ENCODE measurements around the gene NAV2.

Gene NAV2

DNA sequence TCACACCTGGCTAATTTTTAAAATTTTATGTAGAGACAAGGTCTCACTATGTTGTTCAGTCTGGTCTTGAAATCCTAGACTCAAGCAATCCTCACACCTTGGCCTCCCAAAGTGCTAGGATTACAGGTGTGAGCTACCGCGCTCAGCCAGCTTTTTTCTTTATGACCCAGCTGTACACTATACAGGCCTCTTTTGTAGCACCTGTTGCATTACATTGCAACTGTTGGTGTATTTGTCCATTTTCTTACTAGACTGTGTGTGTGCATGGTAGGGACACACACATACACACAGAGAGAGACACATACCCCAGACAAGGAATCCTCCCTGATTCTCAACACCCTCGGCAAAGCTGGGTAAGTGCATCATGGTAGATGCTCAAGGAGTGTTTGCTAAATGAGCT lies 61.7 kb downstream of the NAV2 start:
- no peak for TF ChIP-seq RARB (CRISPR knock-in tag; IDR thresholded peaks at IDR 0.05)
- TF ChIP-seq TOX (CRISPR knock-in tag; IDR thresholded peaks at IDR 0.05; ENCODE audit: borderline replicate concordance), result no peak
- TF ChIP-seq, protein P1, sequence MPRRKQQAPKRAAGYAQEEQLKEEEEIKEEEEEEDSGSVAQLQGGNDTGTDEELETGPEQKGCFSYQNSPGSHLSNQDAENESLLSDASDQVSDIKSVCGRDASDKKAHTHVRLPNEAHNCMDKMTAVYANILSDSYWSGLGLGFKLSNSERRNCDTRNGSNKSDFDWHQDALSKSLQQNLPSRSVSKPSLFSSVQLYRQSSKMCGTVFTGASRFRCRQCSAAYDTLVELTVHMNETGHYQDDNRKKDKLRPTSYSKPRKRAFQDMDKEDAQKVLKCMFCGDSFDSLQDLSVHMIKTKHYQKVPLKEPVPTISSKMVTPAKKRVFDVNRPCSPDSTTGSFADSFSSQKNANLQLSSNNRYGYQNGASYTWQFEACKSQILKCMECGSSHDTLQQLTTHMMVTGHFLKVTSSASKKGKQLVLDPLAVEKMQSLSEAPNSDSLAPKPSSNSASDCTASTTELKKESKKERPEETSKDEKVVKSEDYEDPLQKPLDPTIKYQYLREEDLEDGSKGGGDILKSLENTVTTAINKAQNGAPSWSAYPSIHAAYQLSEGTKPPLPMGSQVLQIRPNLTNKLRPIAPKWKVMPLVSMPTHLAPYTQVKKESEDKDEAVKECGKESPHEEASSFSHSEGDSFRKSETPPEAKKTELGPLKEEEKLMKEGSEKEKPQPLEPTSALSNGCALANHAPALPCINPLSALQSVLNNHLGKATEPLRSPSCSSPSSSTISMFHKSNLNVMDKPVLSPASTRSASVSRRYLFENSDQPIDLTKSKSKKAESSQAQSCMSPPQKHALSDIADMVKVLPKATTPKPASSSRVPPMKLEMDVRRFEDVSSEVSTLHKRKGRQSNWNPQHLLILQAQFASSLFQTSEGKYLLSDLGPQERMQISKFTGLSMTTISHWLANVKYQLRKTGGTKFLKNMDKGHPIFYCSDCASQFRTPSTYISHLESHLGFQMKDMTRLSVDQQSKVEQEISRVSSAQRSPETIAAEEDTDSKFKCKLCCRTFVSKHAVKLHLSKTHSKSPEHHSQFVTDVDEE (CRISPR knock-in tag; IDR thresholded peaks at IDR 0.05), result no peak
- TF ChIP-seq, protein P2, sequence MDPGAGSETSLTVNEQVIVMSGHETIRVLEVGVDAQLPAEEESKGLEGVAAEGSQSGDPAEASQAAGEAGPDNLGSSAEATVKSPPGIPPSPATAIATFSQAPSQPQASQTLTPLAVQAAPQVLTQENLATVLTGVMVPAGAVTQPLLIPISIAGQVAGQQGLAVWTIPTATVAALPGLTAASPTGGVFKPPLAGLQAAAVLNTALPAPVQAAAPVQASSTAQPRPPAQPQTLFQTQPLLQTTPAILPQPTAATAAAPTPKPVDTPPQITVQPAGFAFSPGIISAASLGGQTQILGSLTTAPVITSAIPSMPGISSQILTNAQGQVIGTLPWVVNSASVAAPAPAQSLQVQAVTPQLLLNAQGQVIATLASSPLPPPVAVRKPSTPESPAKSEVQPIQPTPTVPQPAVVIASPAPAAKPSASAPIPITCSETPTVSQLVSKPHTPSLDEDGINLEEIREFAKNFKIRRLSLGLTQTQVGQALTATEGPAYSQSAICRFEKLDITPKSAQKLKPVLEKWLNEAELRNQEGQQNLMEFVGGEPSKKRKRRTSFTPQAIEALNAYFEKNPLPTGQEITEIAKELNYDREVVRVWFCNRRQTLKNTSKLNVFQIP (CRISPR knock-in tag; IDR thresholded peaks at IDR 0.05; ENCODE audit: borderline replicate concordance, low read depth), result no peak
- no peak for TF ChIP-seq PPARA (CRISPR knock-in tag; IDR thresholded peaks at IDR 0.05; ENCODE audit: borderline replicate concordance)
- no peak for TF ChIP-seq ZFP3 (CRISPR knock-in tag; IDR thresholded peaks at IDR 0.05)
- TF ChIP-seq ISL1 (CRISPR knock-in tag; IDR thresholded peaks at IDR 0.05), result no peak
- TF ChIP-seq ZNF8 (CRISPR knock-in tag; IDR thresholded peaks at IDR 0.05), result no peak
- no peak for TF ChIP-seq ARNTL (CRISPR knock-in tag; IDR thresholded peaks at IDR 0.05; ENCODE audit: borderline replicate concordance, low read depth)
- no peak for TF ChIP-seq ZNF565 (CRISPR knock-in tag; conservative IDR thresholded peaks at IDR 0.05; ENCODE audit: low read depth)
- no peak for ATAC-seq

GRCh38 chr11:19774817-19775580 lies 62.4 kb downstream of the NAV2 start:
- TF ChIP-seq OSR1 (CRISPR knock-in tag; IDR thresholded peaks at IDR 0.05) (no peak), BACH2 (CRISPR knock-in tag; IDR thresholded peaks at IDR 0.05; ENCODE audit: borderline replicate concordance) (no peak), PPARA (CRISPR knock-in tag; IDR thresholded peaks at IDR 0.05; ENCODE audit: borderline replicate concordance) (no peak), ARNTL (CRISPR knock-in tag; IDR thresholded peaks at IDR 0.05; ENCODE audit: borderline replicate concordance, low read depth) (no peak), RARB (CRISPR knock-in tag; IDR thresholded peaks at IDR 0.05) (no peak), PATZ1 (CRISPR knock-in tag; IDR thresholded peaks at IDR 0.05; ENCODE audit: borderline replicate concordance) (no peak), ZNF8 (CRISPR knock-in tag; IDR thresholded peaks at IDR 0.05) (no peak), ZC3H10 (CRISPR knock-in tag; IDR thresholded peaks at IDR 0.05) (no peak), CSRNP3 (CRISPR knock-in tag; IDR thresholded peaks at IDR 0.05) (no peak), ISL1 (CRISPR knock-in tag; IDR thresholded peaks at IDR 0.05) (no peak), ZNF565 (CRISPR knock-in tag; conservative IDR thresholded peaks at IDR 0.05; ENCODE audit: low read depth) (no peak), SNAI2 (CRISPR knock-in tag; IDR thresholded peaks at IDR 0.05) (no peak), ZNF70 (CRISPR knock-in tag; IDR thresholded peaks at IDR 0.05) (no peak), GLIS3 (CRISPR knock-in tag; IDR thresholded peaks at IDR 0.05) (no peak), ZFP30 (CRISPR knock-in tag; IDR thresholded peaks at IDR 0.05) (no peak)
- TF ChIP-seq, protein P1 (CRISPR knock-in tag; IDR thresholded peaks at IDR 0.05), result no peak
- TF ChIP-seq, protein P3, sequence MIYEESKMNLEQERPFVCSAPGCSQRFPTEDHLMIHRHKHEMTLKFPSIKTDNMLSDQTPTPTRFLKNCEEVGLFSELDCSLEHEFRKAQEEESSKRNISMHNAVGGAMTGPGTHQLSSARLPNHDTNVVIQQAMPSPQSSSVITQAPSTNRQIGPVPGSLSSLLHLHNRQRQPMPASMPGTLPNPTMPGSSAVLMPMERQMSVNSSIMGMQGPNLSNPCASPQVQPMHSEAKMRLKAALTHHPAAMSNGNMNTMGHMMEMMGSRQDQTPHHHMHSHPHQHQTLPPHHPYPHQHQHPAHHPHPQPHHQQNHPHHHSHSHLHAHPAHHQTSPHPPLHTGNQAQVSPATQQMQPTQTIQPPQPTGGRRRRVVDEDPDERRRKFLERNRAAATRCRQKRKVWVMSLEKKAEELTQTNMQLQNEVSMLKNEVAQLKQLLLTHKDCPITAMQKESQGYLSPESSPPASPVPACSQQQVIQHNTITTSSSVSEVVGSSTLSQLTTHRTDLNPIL (CRISPR knock-in tag; IDR thresholded peaks at IDR 0.05; ENCODE audit: low read depth), result no peak
- no peak for ATAC-seq

All from SK-N-SH treated with all-trans-retinoic acid at 6 μM for 48 hours (cell line).